IPS-15b (cell line): ENCODE measurements around the gene RBM43.

Experiments
- H3K27me3 ChIP-seq: one replicate; pipeline ENCODE4 v1.6.1; 2013; ENCODE audit warnings: low read length; ENCODE audit not compliant: control insufficient read depth, insufficient read depth
- H3K36me3 ChIP-seq: one replicate; pipeline ENCODE4 v1.6.1; 2013; ENCODE audit warnings: low read length; ENCODE audit not compliant: control insufficient read depth, insufficient read depth
- H3K4me1 ChIP-seq: one replicate; pipeline ENCODE4 v1.6.1; 2013; ENCODE audit warnings: mild to moderate bottlenecking, low read length; ENCODE audit not compliant: control insufficient read depth, insufficient read depth
- H3K4me3 ChIP-seq: one replicate; pipeline ENCODE4 v1.5.1; 2013; ENCODE audit warnings: low read depth, low read length
- H3K9ac ChIP-seq: one replicate; pipeline ENCODE4 v1.6.1; 2013; ENCODE audit warnings: low read depth, mild to moderate bottlenecking, low read length
- H3K9me3 ChIP-seq: one replicate; pipeline ENCODE4 v1.6.1; 2013; ENCODE audit warnings: mild to moderate bottlenecking, low read length; ENCODE audit not compliant: control insufficient read depth, insufficient read depth

Gene RBM43

DNA sequence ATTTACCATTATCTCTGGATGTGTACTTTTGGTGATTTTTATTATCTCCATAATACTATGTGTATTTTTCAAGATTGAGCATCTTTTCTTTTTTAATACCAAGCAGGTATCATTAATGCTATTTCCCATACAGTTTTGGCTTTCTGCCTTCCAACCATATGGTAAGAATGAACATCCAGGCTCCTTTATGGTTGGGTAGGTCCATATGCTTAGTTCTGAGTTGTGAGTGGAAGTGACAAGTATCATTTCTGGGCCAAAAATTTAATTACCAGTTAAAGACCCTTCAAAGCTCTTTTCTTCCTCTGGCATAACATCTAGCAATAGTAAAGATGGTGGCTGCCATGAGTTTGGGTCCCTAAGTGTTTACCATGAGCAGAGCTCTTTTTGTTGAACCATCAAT is 4.3 kb upstream of the RBM43 start:
- no peaks in the 10 kb centered on the region for H3K9me3 ChIP-seq
- peaks cover 24% of the 10 kb centered on the region for H3K4me1 ChIP-seq
- no peak overlapping the region for H3K4me3 ChIP-seq
- no peak overlapping the region for H3K9ac ChIP-seq
- H3K36me3 ChIP-seq, result no peaks in the 10 kb centered on the region
- no peaks in the 10 kb centered on the region for H3K27me3 ChIP-seq

DNA sequence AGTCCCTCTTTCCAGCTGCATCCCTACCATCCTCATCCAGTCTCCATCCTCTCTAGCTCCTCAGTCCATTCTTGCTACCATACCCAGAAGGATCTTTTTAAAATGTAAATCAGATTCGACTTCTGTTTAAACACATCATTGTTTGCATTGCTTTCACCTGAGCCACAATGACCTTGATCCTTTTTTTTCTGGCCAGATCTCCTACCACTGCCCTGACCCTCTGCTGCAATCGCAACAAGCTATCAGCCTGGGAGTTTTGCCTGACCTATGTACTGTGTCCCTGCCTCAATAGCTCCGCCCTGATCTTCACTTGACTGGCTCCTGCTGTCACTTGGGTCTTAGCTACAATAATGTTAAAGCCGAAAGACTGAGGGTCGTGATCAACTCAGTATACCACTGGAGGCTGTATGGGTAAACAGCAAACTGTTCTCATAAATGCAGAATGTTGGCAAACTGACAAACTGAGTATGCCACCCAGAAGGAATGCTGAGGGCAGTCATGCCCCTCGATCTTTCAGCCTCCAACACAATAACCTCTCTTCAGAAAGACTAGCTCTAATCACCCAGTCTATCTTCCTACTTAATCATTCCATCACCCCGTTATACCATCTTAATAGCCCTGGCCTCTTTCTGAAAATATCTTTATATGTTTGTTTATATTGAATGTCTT is 2.6 kb upstream of the RBM43 start:
- no peak overlapping the region for H3K4me3 ChIP-seq
- H3K36me3 ChIP-seq, result no peaks in the 10 kb centered on the region

DNA sequence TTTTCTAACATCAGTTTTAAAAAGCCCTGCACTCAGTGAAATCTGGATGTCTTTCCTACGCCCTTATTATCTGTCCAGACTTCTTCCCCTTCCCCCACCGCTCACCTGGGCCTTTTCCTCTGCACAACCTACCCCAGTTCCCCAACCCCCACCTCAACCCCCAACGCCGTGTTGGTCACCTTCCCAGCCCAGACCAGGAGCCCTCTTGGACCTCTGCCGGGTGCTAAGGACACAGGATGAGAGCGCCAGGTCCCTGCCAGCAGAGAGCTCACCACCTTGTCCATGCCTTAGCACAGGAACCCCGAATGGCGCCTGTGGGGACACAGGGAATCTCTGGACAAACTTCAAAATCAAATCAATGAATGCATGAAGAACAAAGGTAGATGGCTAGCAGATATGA is 966 bp upstream of the RBM43 start:
- Histone ChIP-seq H3K36me3 (no peaks in the 10 kb centered on the region), H3K9ac (no peak overlapping the region), H3K4me1 (peaks cover 26% of the 10 kb centered on the region), H3K4me3 (no peak overlapping the region), H3K27me3 (no peaks in the 10 kb centered on the region), H3K9me3 (no peaks in the 10 kb centered on the region)

More for the DNA sequence above, 2.6 kb upstream of the RBM43 start:
- Histone ChIP-seq H3K4me1 (peaks cover 26% of the 10 kb centered on the region), H3K27me3 (no peaks in the 10 kb centered on the region), H3K9ac (no peak overlapping the region), H3K9me3 (no peaks in the 10 kb centered on the region)

DNA sequence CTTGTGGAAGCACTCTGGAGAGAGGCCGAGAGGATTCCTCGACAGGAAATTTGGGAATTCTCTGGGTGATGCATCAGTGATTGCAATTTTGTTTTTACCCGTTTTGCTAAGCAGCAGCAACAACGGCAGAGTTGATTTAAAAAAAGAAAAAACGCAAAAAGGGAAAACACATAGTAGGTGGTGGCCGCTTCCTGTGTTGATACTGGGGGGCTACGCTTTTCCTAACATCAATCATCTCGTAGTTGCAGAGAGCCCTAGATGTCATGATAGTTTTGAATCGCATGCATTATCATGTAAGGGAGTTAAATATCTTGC is 271 bp upstream of the RBM43 start:
- H3K4me3 ChIP-seq, result peak overlapping the region; percentile 76
- H3K27me3 ChIP-seq, result no peaks in the 10 kb centered on the region
- no peaks in the 10 kb centered on the region for H3K9me3 ChIP-seq
- H3K36me3 ChIP-seq, result no peaks in the 10 kb centered on the region
- H3K4me1 ChIP-seq, result peaks cover 26% of the 10 kb centered on the region
- peak overlapping the region; percentile 87 for H3K9ac ChIP-seq

DNA sequence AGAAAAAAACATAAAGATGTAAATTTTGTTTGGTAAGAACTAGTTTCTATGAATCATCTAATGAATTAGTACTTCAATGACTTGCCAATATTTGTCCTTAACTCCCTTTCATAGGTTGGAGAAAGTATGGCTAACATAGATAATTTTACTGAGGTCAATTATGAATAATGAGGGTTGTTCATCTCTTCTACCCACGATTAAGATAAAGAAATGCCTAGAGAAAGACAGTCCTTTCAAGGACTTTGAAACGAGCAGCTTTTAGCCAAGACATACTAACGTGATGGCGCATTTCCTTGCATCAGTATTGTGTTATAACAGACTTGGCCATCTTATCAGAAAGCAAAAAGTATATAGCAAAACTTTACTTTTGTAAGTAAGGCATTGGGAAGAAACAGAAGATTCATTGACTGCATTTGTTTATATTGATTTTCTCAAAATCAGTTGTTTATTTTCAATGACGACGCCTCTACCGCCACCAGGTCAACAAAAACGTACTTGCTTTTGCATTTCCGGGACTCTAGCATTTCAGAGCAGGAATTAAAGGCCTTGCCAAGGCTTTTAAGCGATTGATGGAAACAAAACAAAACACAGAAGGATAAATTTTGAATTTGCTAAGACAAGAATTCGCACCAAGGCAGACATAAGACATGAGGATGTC is 961 bp downstream of the RBM43 start:
- Histone ChIP-seq H3K36me3 (no peaks in the 10 kb centered on the region), H3K9ac (peak overlapping the region; percentile 87), H3K4me1 (peaks cover 26% of the 10 kb centered on the region), H3K27me3 (no peaks in the 10 kb centered on the region), H3K4me3 (peak overlapping the region; percentile 76), H3K9me3 (no peaks in the 10 kb centered on the region)

- Histone ChIP-seq H3K4me3 (no peak overlapping the region), H3K36me3 (no peaks in the 10 kb centered on the region), H3K4me1 (peaks cover 19% of the 10 kb centered on the region), H3K9me3 (no peaks in the 10 kb centered on the region), H3K27me3 (no peaks in the 10 kb centered on the region), H3K9ac (no peak overlapping the region)
Measured at GRCh38 chr2:151258121-151258520, 3.5 kb downstream of the RBM43 start.

DNA sequence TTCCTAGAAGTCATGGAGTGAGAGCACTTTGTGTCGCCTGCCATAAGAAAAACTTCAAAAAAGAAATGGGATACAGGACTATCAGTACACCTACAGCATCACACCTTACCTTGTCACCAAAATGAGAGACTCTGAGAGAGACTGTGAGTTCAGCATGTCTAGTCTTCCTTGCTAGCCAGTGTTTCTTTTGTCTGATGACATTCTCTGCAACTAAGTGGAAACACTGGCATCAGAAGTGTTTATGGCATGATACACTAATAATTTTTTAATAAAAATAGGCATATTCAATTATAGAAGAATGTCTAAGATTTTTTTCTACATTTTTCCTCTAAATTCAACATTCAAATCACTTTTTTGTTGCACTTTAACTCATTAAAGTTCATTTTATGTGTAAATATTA is 9.0 kb downstream of the RBM43 start:
- Histone ChIP-seq H3K4me1 (no peaks in the 10 kb centered on the region), H3K9ac (no peak overlapping the region), H3K36me3 (no peaks in the 10 kb centered on the region), H3K27me3 (no peaks in the 10 kb centered on the region), H3K4me3 (no peak overlapping the region), H3K9me3 (peaks cover 5% of the 10 kb centered on the region)

DNA sequence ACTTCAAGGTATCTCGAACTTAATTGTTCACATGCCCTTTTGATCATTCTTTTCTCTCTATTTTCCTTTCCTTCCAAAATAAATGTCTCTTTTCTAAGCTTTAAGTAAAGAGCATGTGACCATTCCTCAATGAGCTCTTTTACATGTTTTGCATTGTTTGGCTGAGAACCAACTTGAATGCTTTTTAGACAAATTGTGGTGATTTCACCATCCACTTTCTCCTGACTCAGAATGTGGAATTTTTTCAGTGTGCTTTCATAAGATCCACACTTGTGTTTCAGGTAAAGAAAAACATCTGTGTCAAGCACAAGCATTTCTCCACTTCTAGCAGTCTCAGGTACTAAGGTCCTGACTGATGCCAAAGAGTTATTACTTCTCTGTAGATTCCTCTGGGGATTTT is 10.7 kb downstream of the RBM43 start:
- peaks cover 5% of the 10 kb centered on the region for H3K9me3 ChIP-seq
- H3K27me3 ChIP-seq, result no peaks in the 10 kb centered on the region
- H3K4me1 ChIP-seq, result no peaks in the 10 kb centered on the region
- H3K36me3 ChIP-seq, result no peaks in the 10 kb centered on the region
- no peak overlapping the region for H3K4me3 ChIP-seq
- no peak overlapping the region for H3K9ac ChIP-seq

- Histone ChIP-seq H3K4me1 (no peaks in the 10 kb centered on the region), H3K9me3 (peaks cover 5% of the 10 kb centered on the region), H3K36me3 (no peaks in the 10 kb centered on the region), H3K27me3 (no peaks in the 10 kb centered on the region), H3K9ac (no peak overlapping the region), H3K4me3 (no peak overlapping the region)
Measured at GRCh38 chr2:151247432-151247831, 14.2 kb downstream of the RBM43 start.

DNA sequence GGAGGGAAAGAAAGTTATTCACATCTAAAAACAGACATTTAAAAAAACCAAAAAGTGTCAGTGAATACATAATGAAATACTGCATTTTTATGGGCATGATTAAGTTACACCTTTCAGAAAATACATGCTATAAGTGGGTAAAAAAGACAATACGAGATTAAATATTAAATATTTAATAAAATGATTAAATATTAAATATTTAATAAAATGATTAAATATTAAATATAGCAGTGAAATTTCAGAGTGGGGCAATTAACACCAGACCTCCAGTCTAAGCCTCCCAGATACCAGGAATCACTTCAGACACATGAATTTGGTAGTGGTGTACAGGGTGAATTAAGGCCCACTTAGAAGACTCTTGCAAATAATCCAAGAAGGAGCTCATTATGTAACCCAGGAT is 15.5 kb downstream of the RBM43 start:
- peaks cover 5% of the 10 kb centered on the region for H3K9me3 ChIP-seq
- no peaks in the 10 kb centered on the region for H3K36me3 ChIP-seq
- H3K4me1 ChIP-seq, result no peaks in the 10 kb centered on the region
- H3K27me3 ChIP-seq, result no peaks in the 10 kb centered on the region
- no peak overlapping the region for H3K9ac ChIP-seq
- H3K4me3 ChIP-seq, result no peak overlapping the region

DNA sequence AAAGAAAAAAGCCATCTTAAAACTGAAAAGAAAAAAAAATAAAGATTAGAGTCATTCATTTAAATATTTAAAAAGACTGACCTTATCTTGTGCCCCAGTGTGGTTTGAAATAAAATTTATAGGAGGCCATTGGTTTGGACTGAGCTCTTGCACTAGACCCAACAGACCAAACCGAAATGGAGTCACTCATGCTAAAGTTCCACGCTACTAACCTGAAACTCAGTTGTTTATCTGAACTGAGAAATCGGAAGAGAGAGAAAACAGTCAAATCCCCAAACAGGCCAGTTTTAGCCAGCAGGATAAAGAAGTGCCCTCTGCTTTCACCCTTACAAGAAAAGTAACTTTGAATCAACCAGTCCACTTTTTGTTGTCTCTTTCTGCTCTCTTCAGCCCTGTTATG is 18.2 kb downstream of the RBM43 start:
- Histone ChIP-seq H3K4me3 (no peak overlapping the region), H3K27me3 (no peaks in the 10 kb centered on the region), H3K9ac (no peak overlapping the region), H3K36me3 (no peaks in the 10 kb centered on the region), H3K9me3 (no peaks in the 10 kb centered on the region), H3K4me1 (no peaks in the 10 kb centered on the region)

GRCh38 chr2:151241224-151241623 is 20.4 kb downstream of the RBM43 start:
- Histone ChIP-seq H3K9ac (no peak overlapping the region), H3K36me3 (no peaks in the 10 kb centered on the region), H3K27me3 (no peaks in the 10 kb centered on the region), H3K4me3 (no peak overlapping the region), H3K9me3 (no peaks in the 10 kb centered on the region), H3K4me1 (no peaks in the 10 kb centered on the region)
